Brain pericyte (primary cell): Measurements from ENCODE around the gene EHBP1.

Source experiments
- DNase-seq: peaks from one replicate; pipeline ENCODE4 v3.0.0-alpha.2; 2012; ENCODE audit warnings: low read depth, low spot score

The EHBP1 gene

GRCh38 chr2:62884514-62884913 lies 179.0 kb downstream of the EHBP1 start:
- no peak for DNase-seq

- DNase-seq = no peak
Observed at GRCh38 chr2:62894966-62895631, 189.6 kb downstream of the EHBP1 start.

DNA sequence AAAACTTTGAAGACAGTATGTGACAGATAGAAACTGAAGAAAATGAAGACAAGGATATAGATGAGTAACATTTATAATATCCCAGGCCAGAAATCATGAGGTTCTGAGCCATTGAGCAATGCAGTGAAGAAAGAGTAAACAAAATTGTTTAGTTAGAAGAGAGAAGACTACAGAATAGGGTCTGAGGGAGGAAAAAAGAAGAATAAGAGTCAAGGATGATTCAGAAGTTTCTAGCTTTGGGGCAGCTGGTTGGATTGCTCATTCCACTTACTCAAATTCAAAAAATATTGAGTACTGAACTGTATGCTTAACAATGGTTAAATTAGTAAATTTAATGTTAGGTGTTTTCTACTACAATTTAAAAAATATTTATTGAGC lies 190.1 kb downstream of the EHBP1 start:
- no peak for DNase-seq

- DNase-seq = no peak
Observed at GRCh38 chr2:62897187-62897827, 191.8 kb downstream of the EHBP1 start.

GRCh38 chr2:62904344-62904743 lies 198.8 kb downstream of the EHBP1 start:
- DNase-seq = no peak

DNA sequence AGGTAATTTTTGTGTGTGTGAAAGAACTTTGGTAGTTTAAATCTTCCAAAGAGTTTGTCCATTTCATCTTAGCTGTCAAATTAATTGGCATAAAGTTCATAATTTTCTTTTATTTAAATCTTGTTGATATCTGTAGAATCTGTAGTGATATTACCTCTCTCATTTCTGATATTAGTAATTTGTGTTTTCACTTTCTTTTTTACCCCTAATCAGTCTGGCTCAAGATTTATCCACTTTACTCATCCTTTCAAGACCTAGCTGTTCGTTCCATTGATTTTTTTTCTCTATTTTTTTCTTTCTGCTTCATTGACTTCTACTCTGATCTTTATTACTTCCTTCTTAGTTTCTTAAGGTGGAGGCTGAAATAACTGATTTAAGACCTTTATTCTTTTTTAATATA lies 202.6 kb downstream of the EHBP1 start:
- no peak for DNase-seq

GRCh38 chr2:62913311-62913710 lies 207.8 kb downstream of the EHBP1 start:
- DNase-seq = no peak

- DNase-seq = no peak
Observed at GRCh38 chr2:62919041-62919440, 213.5 kb downstream of the EHBP1 start.

- DNase-seq = no peak
Observed at GRCh38 chr2:62920070-62920469, 214.6 kb downstream of the EHBP1 start.

GRCh38 chr2:62923242-62923641 lies 217.7 kb downstream of the EHBP1 start:
- no peak for DNase-seq

GRCh38 chr2:62923881-62924280 lies 218.4 kb downstream of the EHBP1 start:
- no peak for DNase-seq

DNA sequence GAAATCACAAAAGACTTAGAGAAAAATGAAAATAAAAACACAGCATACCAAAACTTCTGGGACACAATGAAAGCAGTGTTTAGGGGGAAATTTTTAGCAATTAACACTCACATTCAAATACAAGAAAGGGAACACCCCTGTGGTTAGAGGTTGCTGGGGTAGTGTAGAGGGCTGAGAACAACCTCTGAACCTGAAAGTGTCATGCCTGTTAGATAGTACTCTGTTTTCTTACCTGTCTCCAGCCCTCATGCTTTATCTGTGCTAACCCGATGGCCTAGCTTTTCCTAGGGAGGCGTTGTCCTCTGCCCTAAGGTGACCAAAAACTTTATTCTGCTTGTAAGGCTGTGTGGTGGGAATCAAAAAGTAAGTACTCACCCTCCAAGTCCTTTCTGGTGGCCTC lies 222.5 kb downstream of the EHBP1 start:
- DNase-seq = no peak

DNA sequence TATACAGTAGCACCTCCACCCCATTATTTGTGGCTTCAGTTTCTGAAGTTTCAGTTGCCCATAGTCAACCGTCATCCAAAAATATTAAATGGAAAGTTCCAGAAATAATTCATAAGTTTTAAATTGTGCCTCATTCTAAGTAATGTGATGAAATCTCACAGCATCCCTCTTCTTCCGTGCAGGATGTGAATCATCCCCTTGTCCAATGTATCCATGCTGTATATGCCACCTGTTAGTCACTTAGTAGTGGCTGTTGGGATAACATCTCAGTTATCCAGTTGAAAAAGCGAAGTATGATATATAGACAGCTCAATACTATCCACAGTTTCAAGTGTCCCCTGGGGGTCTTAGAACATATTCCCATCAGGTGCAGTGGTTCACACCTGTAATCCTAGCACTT lies 226.0 kb downstream of the EHBP1 start:
- no peak for DNase-seq

DNA sequence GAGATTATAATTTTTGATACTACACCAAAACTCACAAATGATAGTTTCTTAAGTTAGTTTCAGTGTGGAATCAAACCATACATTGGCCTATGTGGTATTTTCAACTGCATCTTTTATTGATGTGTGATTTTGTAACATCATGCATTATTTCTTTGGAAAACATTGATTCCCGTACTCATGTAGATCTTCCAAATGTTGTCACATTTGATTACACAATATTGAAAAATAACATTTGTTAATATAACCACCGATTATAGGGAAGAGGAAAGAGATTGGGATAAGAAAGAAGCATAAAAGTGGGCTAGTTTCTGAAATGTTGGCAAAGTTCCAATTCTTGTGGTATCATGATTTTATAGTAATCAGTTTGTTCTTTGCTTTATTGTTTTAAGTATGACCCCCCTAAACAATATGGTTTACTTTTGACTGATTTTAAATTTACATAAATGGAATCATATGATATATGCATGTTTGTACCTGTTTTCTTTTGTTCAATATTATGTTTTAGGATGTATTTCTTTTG lies 227.9 kb downstream of the EHBP1 start:
- no peak for DNase-seq

DNA sequence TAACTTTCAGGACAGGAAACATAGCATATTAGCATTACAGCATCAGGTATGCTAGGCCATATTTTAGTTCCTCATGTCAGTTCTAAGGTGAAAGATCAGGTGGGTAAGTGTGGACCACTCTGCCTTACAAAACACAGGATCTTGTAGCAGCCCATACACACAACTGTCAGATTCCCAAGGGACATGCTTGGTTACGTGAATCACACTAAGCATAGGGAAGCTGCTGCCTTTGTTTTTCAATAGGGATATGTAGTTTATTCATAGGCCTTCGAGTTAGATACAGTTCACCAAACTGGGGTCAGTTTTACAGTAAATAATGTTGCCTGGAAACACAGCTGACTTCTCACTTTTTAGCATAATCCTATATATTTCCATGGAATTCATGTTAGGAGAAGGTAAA lies 229.0 kb downstream of the EHBP1 start:
- DNase-seq = peak; percentile 33

- DNase-seq = no peak
Observed at GRCh38 chr2:62938126-62938525, 232.6 kb downstream of the EHBP1 start.

- no peak for DNase-seq
Observed at GRCh38 chr2:62939735-62940491, 234.4 kb downstream of the EHBP1 start.

DNA sequence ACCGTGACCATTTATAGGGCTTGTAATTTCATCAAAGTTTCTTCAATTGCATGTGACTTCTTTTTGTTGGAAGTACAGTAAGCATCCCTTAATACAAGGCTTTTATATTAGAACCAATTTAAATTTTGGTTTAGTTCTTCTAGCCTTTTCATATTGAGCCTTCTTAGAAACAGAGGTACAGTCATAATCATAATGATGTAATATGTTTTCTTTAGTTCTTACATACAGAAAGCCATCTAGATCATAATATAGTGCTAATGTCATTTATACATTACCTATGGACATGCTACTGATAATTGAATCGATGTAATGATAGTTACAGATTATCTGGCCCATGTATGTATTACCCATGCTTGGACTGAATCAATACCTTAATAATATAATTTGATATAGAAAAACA lies 235.2 kb downstream of the EHBP1 start:
- no peak for DNase-seq

DNA sequence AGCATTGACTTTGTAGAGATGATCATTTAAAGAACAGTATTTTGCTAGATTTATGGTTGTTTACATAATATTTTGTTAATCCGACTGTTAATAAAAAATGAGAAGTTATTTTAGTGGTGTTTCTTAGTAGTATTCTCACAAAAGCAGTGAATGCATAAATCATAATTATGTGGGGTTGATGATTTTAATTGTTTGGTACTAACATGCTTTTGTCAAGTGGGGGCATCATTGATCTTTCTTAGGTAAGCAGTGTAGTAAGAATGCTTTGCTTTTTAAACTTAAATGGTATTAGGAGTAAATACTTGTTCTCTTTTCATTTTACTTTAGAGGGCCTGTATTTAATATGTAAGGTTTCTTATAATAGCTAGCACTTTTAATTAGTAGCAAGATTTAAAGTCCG lies 235.9 kb downstream of the EHBP1 start:
- DNase-seq = no peak

- no peak for DNase-seq
Observed at GRCh38 chr2:62944362-62944761, 238.8 kb downstream of the EHBP1 start.

GRCh38 chr2:62947403-62947802 lies 241.9 kb downstream of the EHBP1 start:
- no peak for DNase-seq

- DNase-seq = no peak
Observed at GRCh38 chr2:62956651-62957050, 251.1 kb downstream of the EHBP1 start.

- DNase-seq = no peak
Observed at GRCh38 chr2:62958206-62958605, 252.7 kb downstream of the EHBP1 start.
